Esophagus muscularis mucosa (tissue), 4 donors: ENCODE measurements around the gene CSK.

Experiments used
- EP300 ChIP-seq: sonication (generic); formaldehyde crosslinking; IDR thresholded peaks from one replicate; pipeline ENCODE4 v1.6.1; 2017; ENCODE audit warnings: antibody characterized with exemption
- POLR2A ChIP-seq: fragments of 450-650 bp; IDR thresholded peaks from one replicate; pipeline ENCODE4 v1.6.1; 2017; ENCODE audit warnings: antibody characterized with exemption, moderate library complexity, mild to moderate bottlenecking, low read depth
- POLR2AphosphoS5 ChIP-seq, 2 donors: sonication (generic); formaldehyde crosslinking; IDR thresholded peaks; one replicate each; pipeline ENCODE4 v1.6.1; 2017; ENCODE audit warnings: antibody characterized with exemption in 2 of 2
- TF ChIP-seq, protein P1 (sequence below), 3 experiments: fragments of 200-600 bp in 2 of 3; fragments of 450-650 bp in 1 of 3; sonication (generic) in 2 of 3; IDR thresholded peaks; one replicate each; pipeline ENCODE4 v1.5.1; 2017 to 2019; ENCODE audit warnings: antibody characterized with exemption in 3 of 3, mild to moderate bottlenecking in 2 of 3, moderate library complexity in 1 of 3

- TF ChIP-seq, protein P1, sequence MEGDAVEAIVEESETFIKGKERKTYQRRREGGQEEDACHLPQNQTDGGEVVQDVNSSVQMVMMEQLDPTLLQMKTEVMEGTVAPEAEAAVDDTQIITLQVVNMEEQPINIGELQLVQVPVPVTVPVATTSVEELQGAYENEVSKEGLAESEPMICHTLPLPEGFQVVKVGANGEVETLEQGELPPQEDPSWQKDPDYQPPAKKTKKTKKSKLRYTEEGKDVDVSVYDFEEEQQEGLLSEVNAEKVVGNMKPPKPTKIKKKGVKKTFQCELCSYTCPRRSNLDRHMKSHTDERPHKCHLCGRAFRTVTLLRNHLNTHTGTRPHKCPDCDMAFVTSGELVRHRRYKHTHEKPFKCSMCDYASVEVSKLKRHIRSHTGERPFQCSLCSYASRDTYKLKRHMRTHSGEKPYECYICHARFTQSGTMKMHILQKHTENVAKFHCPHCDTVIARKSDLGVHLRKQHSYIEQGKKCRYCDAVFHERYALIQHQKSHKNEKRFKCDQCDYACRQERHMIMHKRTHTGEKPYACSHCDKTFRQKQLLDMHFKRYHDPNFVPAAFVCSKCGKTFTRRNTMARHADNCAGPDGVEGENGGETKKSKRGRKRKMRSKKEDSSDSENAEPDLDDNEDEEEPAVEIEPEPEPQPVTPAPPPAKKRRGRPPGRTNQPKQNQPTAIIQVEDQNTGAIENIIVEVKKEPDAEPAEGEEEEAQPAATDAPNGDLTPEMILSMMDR (IDR thresholded peaks at IDR 0.05), result no peak
- TF ChIP-seq POLR2A, result no peak
- no peak for TF ChIP-seq EP300
- TF ChIP-seq POLR2AphosphoS5 (IDR thresholded peaks at IDR 0.05), result no peak
Measured at GRCh38 chr15:74782259-74783071, 585 bp downstream of the CSK start.
